ENCODE data around the gene CLN6.

CLN6 gene

GRCh38 chr15:68277603-68278344 lies 48.2 kb upstream of the CLN6 start, which contains the start of gene FEM1B:
FEM1B (plus strand) TSS chr15:68277745; CDS start chr15:68278418, 673 bp downstream.
- Histone ChIP-seq H3K79me2 (ENCODE audit: low read length) (peaks cover 55% of the 10 kb centered on the region), H2AFZ (ENCODE audit: low read depth, low read length) (peak within 1 kb of the TSS; percentile 90), H4K20me1 (ENCODE audit: insufficient read depth, low read length) (peaks cover 38% of the 10 kb centered on the region)

DNA sequence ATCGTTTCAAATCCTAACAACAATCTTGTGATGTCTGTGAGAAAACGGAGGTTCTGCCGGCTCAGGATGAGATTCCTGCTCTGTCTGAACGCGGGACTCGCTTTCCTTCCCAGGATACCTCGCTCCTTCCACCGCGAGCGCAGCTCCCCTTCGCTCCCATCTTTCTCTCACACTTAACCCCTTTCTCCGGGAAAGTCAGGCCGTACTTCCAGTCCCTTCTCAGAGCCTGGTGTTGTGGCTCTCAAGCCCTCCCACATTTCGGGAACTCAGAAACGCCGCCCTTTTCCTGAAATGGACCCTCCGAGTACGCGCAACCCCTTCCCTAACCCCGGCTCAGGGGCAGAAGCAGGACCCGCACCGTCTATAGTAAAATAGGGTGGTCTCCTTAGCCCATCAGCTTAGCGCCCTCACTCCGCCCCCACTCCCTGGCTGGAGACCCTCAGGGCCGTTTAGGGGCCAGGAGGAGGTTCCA lies 47.6 kb upstream of the CLN6 start:
- Histone ChIP-seq H3K27me3 (ENCODE audit: low read depth, low read length) (no peaks in the 10 kb centered on the region), H3K27ac (ENCODE audit: low read length) (peak overlapping the region; percentile 90), H3K9ac (ENCODE audit: low read length) (peak overlapping the region; percentile 86), H3K36me3 (replicated peaks; ENCODE audit: low read depth, low read length) (peaks cover 13% of the 10 kb centered on the region), H3K4me1 (ENCODE audit: low read length) (peaks cover 35% of the 10 kb centered on the region), H3K79me2 (ENCODE audit: low read length) (peaks cover 49% of the 10 kb centered on the region), H2AFZ (ENCODE audit: low read depth, low read length) (peak overlapping the region; percentile 90), H3K4me3 (ENCODE audit: low read length) (peak overlapping the region; percentile 95), H4K20me1 (ENCODE audit: insufficient read depth, low read length) (peaks cover 37% of the 10 kb centered on the region), H3K4me2 (ENCODE audit: low read length) (peak overlapping the region; percentile 76), H3K9me3 (ENCODE audit: insufficient read depth, low read length) (no peaks in the 10 kb centered on the region)
- TF ChIP-seq EZH2phosphoT487 (IDR thresholded peaks at IDR 0.05; ENCODE audit: low read depth), result no peak
- TF ChIP-seq, protein P1, sequence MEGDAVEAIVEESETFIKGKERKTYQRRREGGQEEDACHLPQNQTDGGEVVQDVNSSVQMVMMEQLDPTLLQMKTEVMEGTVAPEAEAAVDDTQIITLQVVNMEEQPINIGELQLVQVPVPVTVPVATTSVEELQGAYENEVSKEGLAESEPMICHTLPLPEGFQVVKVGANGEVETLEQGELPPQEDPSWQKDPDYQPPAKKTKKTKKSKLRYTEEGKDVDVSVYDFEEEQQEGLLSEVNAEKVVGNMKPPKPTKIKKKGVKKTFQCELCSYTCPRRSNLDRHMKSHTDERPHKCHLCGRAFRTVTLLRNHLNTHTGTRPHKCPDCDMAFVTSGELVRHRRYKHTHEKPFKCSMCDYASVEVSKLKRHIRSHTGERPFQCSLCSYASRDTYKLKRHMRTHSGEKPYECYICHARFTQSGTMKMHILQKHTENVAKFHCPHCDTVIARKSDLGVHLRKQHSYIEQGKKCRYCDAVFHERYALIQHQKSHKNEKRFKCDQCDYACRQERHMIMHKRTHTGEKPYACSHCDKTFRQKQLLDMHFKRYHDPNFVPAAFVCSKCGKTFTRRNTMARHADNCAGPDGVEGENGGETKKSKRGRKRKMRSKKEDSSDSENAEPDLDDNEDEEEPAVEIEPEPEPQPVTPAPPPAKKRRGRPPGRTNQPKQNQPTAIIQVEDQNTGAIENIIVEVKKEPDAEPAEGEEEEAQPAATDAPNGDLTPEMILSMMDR (IDR thresholded peaks at IDR 0.05; ENCODE audit: low read depth, low read length), result no peak

More at GRCh38 chr15:68277603-68278344, 48.2 kb upstream of the CLN6 start, which contains the start of gene FEM1B:
- Histone ChIP-seq H3K9me3 (ENCODE audit: insufficient read depth, low read length) (no peaks in the 10 kb centered on the region), H3K9ac (ENCODE audit: low read length) (peak within 1 kb of the TSS; percentile 86), H3K36me3 (replicated peaks; ENCODE audit: low read depth, low read length) (peaks cover 13% of the 10 kb centered on the region), H3K4me3 (ENCODE audit: low read length) (peak within 1 kb of the TSS; percentile 95), H3K4me2 (ENCODE audit: low read length) (peak within 1 kb of the TSS; percentile 94), H3K4me1 (ENCODE audit: low read length) (peaks cover 35% of the 10 kb centered on the region), H3K27ac (ENCODE audit: low read length) (peak within 1 kb of the TSS; percentile 90), H3K27me3 (ENCODE audit: low read depth, low read length) (no peaks in the 10 kb centered on the region)
- TF ChIP-seq, protein P1 (IDR thresholded peaks at IDR 0.05; ENCODE audit: low read depth, low read length), result peak; percentile 33
- no peak for TF ChIP-seq EZH2phosphoT487 (IDR thresholded peaks at IDR 0.05; ENCODE audit: low read depth)

GRCh38 chr15:68276668-68277067 lies 47.1 kb upstream of the CLN6 start:
- no peaks in the 10 kb centered on the region for H3K9me3 ChIP-seq (ENCODE audit: insufficient read depth, low read length)
- H3K36me3 ChIP-seq (replicated peaks; ENCODE audit: low read depth, low read length), result peaks cover 13% of the 10 kb centered on the region
- TF ChIP-seq, protein P1 (IDR thresholded peaks at IDR 0.05; ENCODE audit: low read depth, low read length), result no peak
- no peak for TF ChIP-seq EZH2phosphoT487 (IDR thresholded peaks at IDR 0.05; ENCODE audit: low read depth)
- H3K4me3 ChIP-seq (ENCODE audit: low read length), result peak overlapping the region; percentile 95
- peak overlapping the region; percentile 86; the same call in 1 of the 2 replicates for H3K9ac ChIP-seq (ENCODE audit: low read length)
- no peak overlapping the region for H3K27ac ChIP-seq (ENCODE audit: low read length)
- H3K4me1 ChIP-seq (ENCODE audit: low read length), result peaks cover 31% of the 10 kb centered on the region
- peaks cover 32% of the 10 kb centered on the region for H4K20me1 ChIP-seq (ENCODE audit: insufficient read depth, low read length)
- peak overlapping the region; percentile 76 for H3K4me2 ChIP-seq (ENCODE audit: low read length)
- H3K79me2 ChIP-seq (ENCODE audit: low read length), result peaks cover 44% of the 10 kb centered on the region
- H3K27me3 ChIP-seq (ENCODE audit: low read depth, low read length), result no peaks in the 10 kb centered on the region
- H2AFZ ChIP-seq (ENCODE audit: low read depth, low read length), result peak overlapping the region; percentile 90

- Histone ChIP-seq H3K4me2 (ENCODE audit: low read length) (no peak overlapping the region), H2AFZ (ENCODE audit: low read depth, low read length) (no peak overlapping the region), H3K4me3 (ENCODE audit: low read length) (no peak overlapping the region), H3K4me1 (ENCODE audit: low read length) (peaks cover 20% of the 10 kb centered on the region), H3K27ac (ENCODE audit: low read length) (no peak overlapping the region), H3K79me2 (ENCODE audit: low read length) (peaks cover 30% of the 10 kb centered on the region), H3K9me3 (ENCODE audit: insufficient read depth, low read length) (no peaks in the 10 kb centered on the region), H3K9ac (ENCODE audit: low read length) (no peak overlapping the region), H3K27me3 (ENCODE audit: low read depth, low read length) (no peaks in the 10 kb centered on the region), H3K36me3 (replicated peaks; ENCODE audit: low read depth, low read length) (peaks cover 11% of the 10 kb centered on the region), H4K20me1 (ENCODE audit: insufficient read depth, low read length) (peaks cover 20% of the 10 kb centered on the region)
- TF ChIP-seq, protein P1 (IDR thresholded peaks at IDR 0.05; ENCODE audit: low read depth, low read length), result no peak
- no peak for TF ChIP-seq EZH2phosphoT487 (IDR thresholded peaks at IDR 0.05; ENCODE audit: low read depth)
Measured at GRCh38 chr15:68275165-68275746, 45.7 kb upstream of the CLN6 start.
